OCI-LY3 (cell line): ENCODE data around the gene EPHA2.
"Not testable (repeated sequence)": the region's sequence is repeated elsewhere in the genome, so short reads cannot be mapped to it uniquely, and the experiment has no call there.

Experiments used
- H2AFZ ChIP-seq: fragments of 200-600, 300-600 bp; shearing (Covaris generic); 2 replicates; pipeline ENCODE4 v1.6.0; 2014; ENCODE audit warnings: antibody characterized with exemption, low read depth, low read length
- H3K27ac ChIP-seq: fragments of 200-600, 300-600 bp; sonication (generic); 2 replicates; pipeline ENCODE4 v1.5.1; 2014; ENCODE audit warnings: mild to moderate bottlenecking, low read length, moderate library complexity, mixed read lengths
- H3K27me3 ChIP-seq: fragments of 200-600, 300-600 bp; sonication (generic); 2 replicates; pipeline ENCODE4 v1.6.1; 2014; ENCODE audit warnings: low read depth, low read length, mixed read lengths
- H3K36me3 ChIP-seq: fragments of 200-600, 300-600 bp; sonication (generic); replicated peaks from 2 replicates; pipeline ENCODE3; 2014; ENCODE audit warnings: low read depth, low read length, mixed read lengths
- H3K4me1 ChIP-seq: fragments of 300-600, 200-600 bp; sonication (generic); 2 replicates; pipeline ENCODE4 v1.6.1; 2014; ENCODE audit warnings: low read length, mixed read lengths
- H3K4me2 ChIP-seq: fragments of 200-600, 300-600 bp; sonication (generic); 2 replicates; pipeline ENCODE4 v1.6.1; 2014; ENCODE audit warnings: low read length, mixed read lengths
- H3K4me3 ChIP-seq: fragments of 300-600, 200-600 bp; sonication (generic); 2 replicates; pipeline ENCODE4 v1.5.1; 2014; ENCODE audit warnings: antibody characterized with exemption, mild to moderate bottlenecking, low read length, moderate library complexity
- H3K79me2 ChIP-seq: fragments of 300-600, 200-600 bp; shearing (Covaris generic); 2 replicates; pipeline ENCODE4 v1.6.1; 2014; ENCODE audit warnings: mild to moderate bottlenecking, low read length, mixed read lengths
- H3K9ac ChIP-seq: fragments of 300-600, 200-600 bp; shearing (Covaris generic); 2 replicates; pipeline ENCODE4 v1.6.0; 2014; ENCODE audit warnings: mild to moderate bottlenecking, low read length, moderate library complexity
- H3K9me3 ChIP-seq: fragments of 200-600, 300-600 bp; shearing (Covaris generic); 2 replicates; pipeline ENCODE4 v1.6.1; 2014; ENCODE audit warnings: low read length, mixed read lengths; ENCODE audit not compliant: insufficient read depth
- H4K20me1 ChIP-seq: fragments of 200-600, 300-600 bp; sonication (generic); 2 replicates; pipeline ENCODE4 v1.6.1; 2016; ENCODE audit warnings: low read length, mixed read lengths; ENCODE audit not compliant: insufficient read depth
- EZH2phosphoT487 ChIP-seq: fragments of 200-600 bp; shearing (Covaris generic); IDR thresholded peaks from 2 replicates; pipeline ENCODE4 v1.6.1; 2018; ENCODE audit warnings: antibody characterized with exemption, mixed run types, low read depth
- TF ChIP-seq, protein P1 (sequence below): fragments of 200-600, 300-600 bp; sonication (generic); IDR thresholded peaks from 2 replicates; pipeline ENCODE4 v1.5.1; 2014; ENCODE audit warnings: antibody characterized with exemption, low read length, low read depth

Gene EPHA2

DNA sequence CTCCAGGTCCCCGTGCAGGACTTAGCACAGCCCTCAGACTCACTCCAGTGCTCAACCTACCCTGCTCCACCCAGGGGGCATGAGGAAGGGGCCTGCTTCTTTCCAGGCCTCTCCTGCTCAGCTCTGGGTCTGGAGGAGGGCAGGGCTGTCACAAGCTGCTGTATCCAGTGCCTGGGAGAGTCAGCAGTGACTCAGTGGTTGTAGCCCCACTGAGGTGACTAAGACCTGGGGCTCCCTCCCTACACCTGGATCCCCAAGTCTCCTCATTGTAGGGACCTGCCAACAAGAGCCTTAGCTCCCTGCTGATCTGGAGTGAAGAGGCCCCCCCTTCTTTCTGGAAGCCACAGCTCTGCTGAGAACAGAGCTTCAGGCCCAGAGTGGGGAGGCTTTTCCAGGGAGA lies 46.3 kb downstream of the EPHA2 start:
- Histone ChIP-seq H3K27ac (no peak overlapping the region), H3K36me3 (no peaks in the 10 kb centered on the region), H3K4me3 (no peak overlapping the region), H3K9me3 (no peaks in the 10 kb centered on the region), H2AFZ (no peak overlapping the region), H3K79me2 (no peaks in the 10 kb centered on the region), H4K20me1 (no peaks in the 10 kb centered on the region), H3K4me2 (no peak overlapping the region), H3K4me1 (no peaks in the 10 kb centered on the region), H3K9ac (no peak overlapping the region), H3K27me3 (no peaks in the 10 kb centered on the region)
- no peak for TF ChIP-seq EZH2phosphoT487
- TF ChIP-seq, protein P1, sequence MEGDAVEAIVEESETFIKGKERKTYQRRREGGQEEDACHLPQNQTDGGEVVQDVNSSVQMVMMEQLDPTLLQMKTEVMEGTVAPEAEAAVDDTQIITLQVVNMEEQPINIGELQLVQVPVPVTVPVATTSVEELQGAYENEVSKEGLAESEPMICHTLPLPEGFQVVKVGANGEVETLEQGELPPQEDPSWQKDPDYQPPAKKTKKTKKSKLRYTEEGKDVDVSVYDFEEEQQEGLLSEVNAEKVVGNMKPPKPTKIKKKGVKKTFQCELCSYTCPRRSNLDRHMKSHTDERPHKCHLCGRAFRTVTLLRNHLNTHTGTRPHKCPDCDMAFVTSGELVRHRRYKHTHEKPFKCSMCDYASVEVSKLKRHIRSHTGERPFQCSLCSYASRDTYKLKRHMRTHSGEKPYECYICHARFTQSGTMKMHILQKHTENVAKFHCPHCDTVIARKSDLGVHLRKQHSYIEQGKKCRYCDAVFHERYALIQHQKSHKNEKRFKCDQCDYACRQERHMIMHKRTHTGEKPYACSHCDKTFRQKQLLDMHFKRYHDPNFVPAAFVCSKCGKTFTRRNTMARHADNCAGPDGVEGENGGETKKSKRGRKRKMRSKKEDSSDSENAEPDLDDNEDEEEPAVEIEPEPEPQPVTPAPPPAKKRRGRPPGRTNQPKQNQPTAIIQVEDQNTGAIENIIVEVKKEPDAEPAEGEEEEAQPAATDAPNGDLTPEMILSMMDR = no peak

DNA sequence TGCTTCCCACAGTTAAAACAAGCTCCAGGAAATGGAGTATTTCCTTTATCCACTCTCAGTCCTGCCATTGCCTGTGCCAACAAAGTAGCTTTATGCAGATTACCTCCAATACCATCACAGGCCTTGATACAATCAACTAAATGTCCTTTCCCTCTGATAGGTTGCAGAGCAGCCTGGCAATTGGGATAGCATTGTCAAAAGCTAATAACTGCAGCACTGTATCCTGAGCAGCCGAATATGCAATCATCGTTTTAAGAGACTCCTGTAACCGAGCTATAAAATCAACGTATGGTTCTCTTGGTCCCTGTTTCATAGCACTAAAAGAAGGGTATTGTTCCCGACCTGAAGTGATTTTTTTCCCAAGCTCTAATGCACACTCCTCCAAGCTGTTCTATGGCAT lies 48.8 kb downstream of the EPHA2 start:
- not testable (repeated sequence) for H3K9me3 ChIP-seq, H3K4me3 ChIP-seq, H3K79me2 ChIP-seq, H3K27ac ChIP-seq, H3K27me3 ChIP-seq, H3K4me1 ChIP-seq, H3K9ac ChIP-seq, H2AFZ ChIP-seq, H4K20me1 ChIP-seq, H3K36me3 ChIP-seq, H3K4me2 ChIP-seq

DNA sequence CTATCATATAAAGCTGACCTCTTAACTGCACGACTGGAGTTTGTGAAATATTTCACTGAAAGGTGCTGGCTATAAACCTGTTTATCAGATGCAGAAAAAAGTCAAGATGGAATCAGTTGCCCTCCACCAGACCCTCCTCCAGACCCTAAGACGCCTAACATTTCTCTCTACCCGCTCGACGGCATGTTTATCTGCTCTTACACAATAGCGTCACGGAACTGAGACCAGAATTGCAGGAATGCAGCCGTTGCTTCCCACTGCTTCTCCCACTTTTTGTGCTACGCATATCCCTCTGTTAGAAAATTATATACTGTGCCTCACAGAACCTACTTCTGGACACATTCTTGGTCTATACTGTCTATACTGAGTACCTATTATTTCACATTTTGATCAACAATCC lies 54.2 kb downstream of the EPHA2 start:
- Histone ChIP-seq H3K79me2 (no peaks in the 10 kb centered on the region), H3K4me1 (no peaks in the 10 kb centered on the region), H3K36me3 (no peaks in the 10 kb centered on the region), H2AFZ (no peak overlapping the region), H3K4me2 (no peak overlapping the region), H3K27ac (no peak overlapping the region), H3K4me3 (no peak overlapping the region), H3K9me3 (no peaks in the 10 kb centered on the region), H4K20me1 (no peaks in the 10 kb centered on the region), H3K27me3 (no peaks in the 10 kb centered on the region; the same call in 1 of the 2 replicates), H3K9ac (no peak overlapping the region)
- TF ChIP-seq EZH2phosphoT487 = no peak
- TF ChIP-seq, protein P1 = no peak

DNA sequence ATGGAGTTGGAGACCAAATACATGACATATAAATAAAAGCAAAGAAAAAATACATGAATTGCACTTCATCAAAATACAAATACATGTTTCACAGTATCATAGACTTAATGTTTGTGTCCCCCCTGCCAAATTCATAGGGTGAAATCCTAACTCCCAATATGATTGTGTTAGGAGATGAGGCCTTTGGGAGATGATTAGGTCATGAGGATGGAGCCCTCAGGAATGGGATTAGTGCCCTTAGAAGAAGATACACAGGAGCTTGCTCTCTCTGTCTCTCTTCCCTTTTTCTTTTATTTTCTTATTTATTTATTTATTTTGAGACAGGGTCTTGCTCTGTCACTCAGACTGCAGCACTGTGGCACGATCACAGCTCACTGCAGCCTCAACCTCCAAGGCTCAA lies 56.5 kb downstream of the EPHA2 start:
- H3K4me2 ChIP-seq = no peak overlapping the region
- H4K20me1 ChIP-seq = no peaks in the 10 kb centered on the region
- H3K27ac ChIP-seq = no peak overlapping the region
- no peaks in the 10 kb centered on the region for H3K79me2 ChIP-seq
- H3K9ac ChIP-seq = no peak overlapping the region
- no peaks in the 10 kb centered on the region for H3K9me3 ChIP-seq
- no peak overlapping the region for H2AFZ ChIP-seq
- H3K4me3 ChIP-seq = no peak overlapping the region
- H3K4me1 ChIP-seq = no peaks in the 10 kb centered on the region
- no peaks in the 10 kb centered on the region; the same call in 1 of the 2 replicates for H3K27me3 ChIP-seq
- H3K36me3 ChIP-seq = no peaks in the 10 kb centered on the region
- no peak for TF ChIP-seq EZH2phosphoT487
- TF ChIP-seq, protein P1 = no peak

DNA sequence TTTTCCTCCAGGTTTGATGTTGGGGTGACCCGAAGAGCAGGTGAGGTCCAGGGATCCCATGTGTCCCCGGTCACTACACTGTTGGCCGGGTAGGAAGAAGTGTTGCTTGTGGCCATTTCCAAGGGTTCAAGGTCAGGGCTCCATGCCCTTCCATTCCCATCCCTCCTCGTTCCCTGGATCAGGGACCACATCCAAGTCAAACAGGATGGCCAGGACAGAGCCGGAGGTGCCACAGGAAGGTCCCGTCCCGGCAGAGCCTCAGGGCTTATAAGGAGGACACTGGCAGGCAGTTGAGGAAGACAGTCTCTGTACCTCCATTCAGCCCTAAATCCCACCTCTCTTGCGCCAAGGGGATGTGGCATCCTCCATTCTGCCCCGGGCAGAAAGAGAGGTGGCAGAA lies 60.4 kb downstream of the EPHA2 start:
- no peaks in the 10 kb centered on the region for H4K20me1 ChIP-seq
- H3K9ac ChIP-seq = no peak overlapping the region
- H3K27ac ChIP-seq = no peak overlapping the region
- no peaks in the 10 kb centered on the region for H3K36me3 ChIP-seq
- H3K27me3 ChIP-seq = no peaks in the 10 kb centered on the region
- H3K9me3 ChIP-seq = no peaks in the 10 kb centered on the region
- TF ChIP-seq EZH2phosphoT487 = no peak
- TF ChIP-seq, protein P1 = no peak
- no peak overlapping the region for H2AFZ ChIP-seq
- no peak overlapping the region for H3K4me2 ChIP-seq
- no peaks in the 10 kb centered on the region for H3K79me2 ChIP-seq
- peaks cover under 1% of the 10 kb centered on the region for H3K4me1 ChIP-seq
- no peak overlapping the region for H3K4me3 ChIP-seq
